HEK293 (cell line): Measurements from ENCODE around the gene TBL1Y.

ENCODE experiments used
- ZNF133 ChIP-seq: fragments of 450-650 bp; formaldehyde crosslinking; IDR thresholded peaks from 2 replicates; pipeline ENCODE4 v1.5.1; 2016; ENCODE audit warnings: missing biosample characterization, missing genetic modification characterization
- TF ChIP-seq, protein P1 (sequence below): fragments of 450-650 bp; formaldehyde crosslinking; IDR thresholded peaks from 2 replicates; pipeline ENCODE4 v1.5.1; 2016; ENCODE audit warnings: missing biosample characterization, missing genetic modification characterization

DNA sequence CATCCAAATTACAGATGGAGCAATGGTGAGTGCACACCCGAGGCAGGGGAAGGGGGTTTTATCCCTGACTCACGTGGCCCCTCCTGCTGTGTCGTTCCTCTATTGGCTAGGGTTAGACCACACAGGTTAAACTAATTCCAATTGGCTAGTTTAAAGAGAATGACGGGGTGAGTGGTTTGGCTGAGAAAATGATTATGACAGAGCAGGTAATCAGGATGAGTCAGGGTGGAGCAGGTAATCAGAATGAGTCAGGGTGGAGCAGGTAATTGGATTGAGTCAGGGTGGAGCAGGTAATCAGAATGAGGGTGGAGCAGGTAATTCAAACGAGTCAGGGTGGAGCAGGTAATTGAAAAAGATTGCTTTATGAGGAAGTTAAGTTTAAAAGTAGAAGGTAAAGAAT, 146.4 kb downstream of the TBL1Y start:
- no peak for TF ChIP-seq ZNF133 (tag by site-specific recombination)
- TF ChIP-seq, protein P1, sequence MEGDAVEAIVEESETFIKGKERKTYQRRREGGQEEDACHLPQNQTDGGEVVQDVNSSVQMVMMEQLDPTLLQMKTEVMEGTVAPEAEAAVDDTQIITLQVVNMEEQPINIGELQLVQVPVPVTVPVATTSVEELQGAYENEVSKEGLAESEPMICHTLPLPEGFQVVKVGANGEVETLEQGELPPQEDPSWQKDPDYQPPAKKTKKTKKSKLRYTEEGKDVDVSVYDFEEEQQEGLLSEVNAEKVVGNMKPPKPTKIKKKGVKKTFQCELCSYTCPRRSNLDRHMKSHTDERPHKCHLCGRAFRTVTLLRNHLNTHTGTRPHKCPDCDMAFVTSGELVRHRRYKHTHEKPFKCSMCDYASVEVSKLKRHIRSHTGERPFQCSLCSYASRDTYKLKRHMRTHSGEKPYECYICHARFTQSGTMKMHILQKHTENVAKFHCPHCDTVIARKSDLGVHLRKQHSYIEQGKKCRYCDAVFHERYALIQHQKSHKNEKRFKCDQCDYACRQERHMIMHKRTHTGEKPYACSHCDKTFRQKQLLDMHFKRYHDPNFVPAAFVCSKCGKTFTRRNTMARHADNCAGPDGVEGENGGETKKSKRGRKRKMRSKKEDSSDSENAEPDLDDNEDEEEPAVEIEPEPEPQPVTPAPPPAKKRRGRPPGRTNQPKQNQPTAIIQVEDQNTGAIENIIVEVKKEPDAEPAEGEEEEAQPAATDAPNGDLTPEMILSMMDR (tag by site-specific recombination) = no peak
